Astrocyte (in vitro differentiated cells and primary cell): Measurements from ENCODE around the gene ZNF407.

Experiments used
- CTCF ChIP-seq: IDR thresholded peaks from 2 replicates; pipeline ENCODE4 v1.5.1; 2011; ENCODE audit warnings: low read depth, mild to moderate bottlenecking, inconsistent platforms, low read length, moderate library complexity; ENCODE audit not compliant: insufficient read depth
- EZH2 ChIP-seq: IDR thresholded peaks from 2 replicates; pipeline ENCODE4 v1.6.1; 2012; ENCODE audit warnings: mild to moderate bottlenecking, low read length, inconsistent platforms; ENCODE audit not compliant: insufficient read depth

- TF ChIP-seq CTCF (no peak), EZH2 (no peak)
Observed at GRCh38 chr18:74804677-74805076, 207.0 kb downstream of the ZNF407 start.
